Caco-2 (cell line): Measurements from ENCODE around the gene SPACDR. TPM values are rescaled to one million over a fixed set of nuclear protein-coding genes. Genes with fewer than 3 reads are reported as not detected.

Experiments used
- BruUV-seq: library from RNA; stranded (reverse); fragments of 400-500 nt; replicated peaks from 2 replicates; lab custom pipeline; 2021; lab: Mats Ljungman, UMichigan
- CTCF ChIA-PET: fragments of 300-600 bp; sonication (Branson Sonifier 250); formaldehyde crosslinking; loops from one replicate; lab custom pipeline; 2022; ENCODE audit warnings: antibody characterized with exemption; lab: Charles Lee
- POLR2A ChIA-PET: fragments of 300-600 bp; sonication (Branson Sonifier 250); formaldehyde crosslinking; loops from one replicate; lab custom pipeline; 2022; ENCODE audit warnings: antibody characterized with exemption; lab: Charles Lee
- DNase-seq, 2 experiments: peaks; one replicate each; pipeline versions ENCODE4 v3.0.0 to v3.0.0-alpha.2; 2020 to 2022
- H3K27me3 ChIP-seq: replicated peaks from 2 replicates; pipeline ENCODE4 v1.6.0; 2011; ENCODE audit warnings: low read length; ENCODE audit not compliant: control insufficient read depth, insufficient read depth
- H3K36me3 ChIP-seq: 2 replicates; pipeline ENCODE4 v1.5.1; 2011; ENCODE audit warnings: low read length; ENCODE audit not compliant: control insufficient read depth, insufficient read depth
- H3K4me1 ChIP-seq: fragments of 250-450 bp; sonication (Bioruptor Pico); 2 replicates; pipeline ENCODE4 v1.5.1; 2020; ENCODE audit warnings: mild to moderate bottlenecking
- H3K4me3 ChIP-seq: 2 replicates; pipeline ENCODE4 v1.5.1; 2011; ENCODE audit warnings: low read depth, mild to moderate bottlenecking, control low read depth, low read length
- H3K9me3 ChIP-seq: fragments of 250-450 bp; sonication (Bioruptor Pico); 2 replicates; pipeline ENCODE4 v1.5.1; 2020; ENCODE audit warnings: mild to moderate bottlenecking, moderate library complexity
- H3K27ac Mint-ChIP-seq: one replicate; pipeline ENCODE4 v1.8.0; 2022; ENCODE audit warnings: mixed read lengths; ENCODE audit not compliant: unreplicated experiment
- H3K27me3 Mint-ChIP-seq: one replicate; pipeline ENCODE4 v1.8.0; 2022; ENCODE audit warnings: mixed read lengths; ENCODE audit not compliant: insufficient read depth, unreplicated experiment
- H3K36me3 Mint-ChIP-seq: one replicate; pipeline ENCODE4 v1.8.0; 2022; ENCODE audit warnings: mild to moderate bottlenecking, mixed read lengths; ENCODE audit not compliant: insufficient read depth, unreplicated experiment
- H3K4me1 Mint-ChIP-seq: one replicate; pipeline ENCODE4 v1.8.0; 2022; ENCODE audit warnings: low read depth, mixed read lengths; ENCODE audit not compliant: unreplicated experiment
- H3K4me3 Mint-ChIP-seq: one replicate; pipeline ENCODE4 v1.8.0; 2022; ENCODE audit warnings: mild to moderate bottlenecking, moderate library complexity, mixed read lengths; ENCODE audit not compliant: unreplicated experiment
- H3K9me3 Mint-ChIP-seq: one replicate; pipeline ENCODE4 v1.8.0; 2022; ENCODE audit warnings: mixed read lengths; ENCODE audit not compliant: unreplicated experiment
- CTCF ChIP-seq, 2 experiments: fragments of 200-600 bp in 1 of 2; IDR thresholded peaks; 1 replicate in 1 of 2; 2 replicates in 1 of 2; pipeline versions ENCODE4 v1.5.1 to v1.8.0; 2011 to 2022; ENCODE audit warnings: antibody characterized with exemption in 1 of 2, control low read depth in 1 of 2, inconsistent platforms in 1 of 2, low read depth in 1 of 2, low read length in 1 of 2, mild to moderate bottlenecking in 1 of 2, moderate library complexity in 1 of 2; ENCODE audit not compliant: insufficient read depth in 1 of 2, severe bottlenecking in 1 of 2, unreplicated experiment in 1 of 2
- intact Hi-C: fragments of 100-400 bp; cut with micrococcal nuclease; formaldehyde crosslinking; loops from one replicate; pipeline ENCODE4 v1.10.0; 2022; ENCODE audit not compliant: unreplicated experiment
- total RNA-seq: library from RNA; stranded (reverse); gene quantifications from 2 replicates; pipeline ENCODE4 v1.2.3, GENCODE V29; 2022

Gene SPACDR
- total RNA-seq, 1 experiment from 2014 or later, result 0.41 TPM

- CTCF ChIA-PET, result interaction anchor here (0.6 to 2.0 kb wide), 3 partner anchors 8 to 193 kb away, joined by 3 to 9 read pairs (median 6); no protein-coding TSS in a partner anchor
- Histone ChIP-seq H3K27me3 (no peaks in the 10 kb centered on the region), H3K36me3 (0 out of 2 replicates have a peak, but pooled peaks cover 1% of the 10 kb centered on the region), H3K4me3 (peak overlapping the region; percentile 94), H3K9me3 (no peaks in the 10 kb centered on the region), H3K4me1 (0 out of 2 replicates have a peak, but pooled peaks cover 3% of the 10 kb centered on the region)
- no peak for TF ChIP-seq CTCF (IDR thresholded peaks at IDR 0.05; ENCODE audit: insufficient read depth in 1 of 2, low read depth in 1 of 2, low read length in 1 of 2, severe bottlenecking in 1 of 2, unreplicated experiment in 1 of 2)
- H3K4me1 Mint-ChIP-seq, result peaks cover 22% of the 10 kb centered on the region
- H3K9me3 Mint-ChIP-seq, result no peaks in the 10 kb centered on the region
- intact Hi-C loops, result no loop called here
- no peak for DNase-seq
- no peaks in the 10 kb centered on the region for H3K27me3 Mint-ChIP-seq
- no TSS peak for BruUV-seq
- POLR2A ChIA-PET, result interaction anchor here (2.2 kb wide), 1 partner anchor 108 kb away, joined by 10 read pairs; the partner anchor contains the start of genes FBXO24 and LRCH4
- peaks cover 18% of the 10 kb centered on the region for H3K36me3 Mint-ChIP-seq
- H3K4me3 Mint-ChIP-seq, result peak overlapping the region; percentile 100
- peak overlapping the region; percentile 50 for H3K27ac Mint-ChIP-seq
Observed at GRCh38 chr7:100477871-100478267, 13.8 kb upstream of the SPACDR start.

- BruUV-seq, result no TSS peak
- peak overlapping the region; percentile 61 for H3K4me3 Mint-ChIP-seq
- no peak overlapping the region for H3K4me3 ChIP-seq
- H3K36me3 Mint-ChIP-seq, result peaks cover 20% of the 10 kb centered on the region
- no peak for DNase-seq
- H3K27me3 Mint-ChIP-seq, result no peaks in the 10 kb centered on the region
- no peaks in the 10 kb centered on the region for H3K27me3 ChIP-seq
- TF ChIP-seq CTCF (IDR thresholded peaks at IDR 0.05; ENCODE audit: insufficient read depth in 1 of 2, low read depth in 1 of 2, low read length in 1 of 2, severe bottlenecking in 1 of 2, unreplicated experiment in 1 of 2), result no peak
- H3K36me3 ChIP-seq, result 0 out of 2 replicates have a peak, but pooled peaks cover 1% of the 10 kb centered on the region
- no peaks in the 10 kb centered on the region for H3K9me3 Mint-ChIP-seq
- no peaks in the 10 kb centered on the region for H3K4me1 ChIP-seq
- H3K9me3 ChIP-seq, result no peaks in the 10 kb centered on the region
- ChIA-PET POLR2A (no interaction called here), CTCF (interaction anchor here (0.7 to 2.0 kb wide), 2 partner anchors 8 to 85 kb away, joined by 6 to 9 read pairs; no protein-coding TSS in a partner anchor)
- peaks cover 22% of the 10 kb centered on the region for H3K4me1 Mint-ChIP-seq
- no peak overlapping the region for H3K27ac Mint-ChIP-seq
- intact Hi-C loops, result no loop called here
Observed at GRCh38 chr7:100476903-100477870, 13.1 kb upstream of the SPACDR start.

- Histone ChIP-seq H3K27me3 (no peaks in the 10 kb centered on the region), H3K9me3 (no peaks in the 10 kb centered on the region), H3K4me3 (no peak overlapping the region), H3K36me3 (0 out of 2 replicates have a peak, but pooled peaks cover 1% of the 10 kb centered on the region), H3K4me1 (no peaks in the 10 kb centered on the region)
- Mint-ChIP-seq H3K4me1 (peaks cover 22% of the 10 kb centered on the region), H3K27me3 (no peaks in the 10 kb centered on the region), H3K27ac (no peak overlapping the region), H3K9me3 (no peaks in the 10 kb centered on the region), H3K36me3 (peaks cover 20% of the 10 kb centered on the region), H3K4me3 (peak overlapping the region; percentile 8)
- ChIA-PET CTCF (no interaction called here), POLR2A (no interaction called here)
- BruUV-seq, result no TSS peak
- intact Hi-C loops, result no loop called here
- no peak for TF ChIP-seq CTCF (IDR thresholded peaks at IDR 0.05; ENCODE audit: insufficient read depth in 1 of 2, low read depth in 1 of 2, low read length in 1 of 2, severe bottlenecking in 1 of 2, unreplicated experiment in 1 of 2)
- DNase-seq, result no peak
Observed at GRCh38 chr7:100476101-100476780, 12.2 kb upstream of the SPACDR start.
